Measurements from ENCODE around the gene GSK3B. TPM values are rescaled to one million over a fixed set of nuclear protein-coding genes. Genes with fewer than 3 reads are reported as not detected.

Gene GSK3B
- total RNA-seq, 2 donors from 2014 or later = 36.7 to 47.9 TPM

DNA sequence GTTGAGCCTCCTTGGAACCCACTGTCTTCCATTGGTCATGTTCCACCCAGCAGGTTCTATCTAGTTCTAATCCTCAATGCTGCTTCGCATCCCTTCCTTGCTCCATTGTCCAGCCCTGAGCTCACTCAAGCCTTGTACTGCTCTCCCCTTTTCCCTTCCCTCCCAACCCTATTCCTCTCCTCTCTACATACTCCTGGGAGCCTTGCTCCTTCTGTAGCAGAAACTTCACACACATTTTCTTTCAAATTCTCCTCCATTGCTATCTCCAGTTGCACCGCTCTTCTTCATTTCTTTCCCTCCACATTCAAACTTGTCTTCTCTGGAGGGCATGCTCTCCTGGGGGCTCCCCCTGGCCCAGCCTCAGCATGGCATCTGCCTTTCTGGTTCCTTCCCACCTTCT, 297.9 kb downstream of the GSK3B start:
- no peak for DNase-seq (ENCODE audit: low spot score)
- Histone ChIP-seq H3K4me1 (replicated peaks) (no peaks in the 10 kb centered on the region), H3K9me3 (no peaks in the 10 kb centered on the region), H3K27ac (no peak overlapping the region), H3K27me3 (replicated peaks; ENCODE audit: insufficient read depth) (no peaks in the 10 kb centered on the region), H3K4me3 (no peak overlapping the region), H3K36me3 (no peaks in the 10 kb centered on the region)
- intact Hi-C loops (cut with DNase I) = no loop called here
- 98% methylated on average over 2 of the region's 2 CpGs for WGBS
- TF ChIP-seq POLR2A (IDR thresholded peaks at IDR 0.05) (no peak), POLR2AphosphoS5 (IDR thresholded peaks at IDR 0.05) (no peak)
- TF ChIP-seq, protein P1, sequence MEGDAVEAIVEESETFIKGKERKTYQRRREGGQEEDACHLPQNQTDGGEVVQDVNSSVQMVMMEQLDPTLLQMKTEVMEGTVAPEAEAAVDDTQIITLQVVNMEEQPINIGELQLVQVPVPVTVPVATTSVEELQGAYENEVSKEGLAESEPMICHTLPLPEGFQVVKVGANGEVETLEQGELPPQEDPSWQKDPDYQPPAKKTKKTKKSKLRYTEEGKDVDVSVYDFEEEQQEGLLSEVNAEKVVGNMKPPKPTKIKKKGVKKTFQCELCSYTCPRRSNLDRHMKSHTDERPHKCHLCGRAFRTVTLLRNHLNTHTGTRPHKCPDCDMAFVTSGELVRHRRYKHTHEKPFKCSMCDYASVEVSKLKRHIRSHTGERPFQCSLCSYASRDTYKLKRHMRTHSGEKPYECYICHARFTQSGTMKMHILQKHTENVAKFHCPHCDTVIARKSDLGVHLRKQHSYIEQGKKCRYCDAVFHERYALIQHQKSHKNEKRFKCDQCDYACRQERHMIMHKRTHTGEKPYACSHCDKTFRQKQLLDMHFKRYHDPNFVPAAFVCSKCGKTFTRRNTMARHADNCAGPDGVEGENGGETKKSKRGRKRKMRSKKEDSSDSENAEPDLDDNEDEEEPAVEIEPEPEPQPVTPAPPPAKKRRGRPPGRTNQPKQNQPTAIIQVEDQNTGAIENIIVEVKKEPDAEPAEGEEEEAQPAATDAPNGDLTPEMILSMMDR (IDR thresholded peaks at IDR 0.05) = no peak

DNA sequence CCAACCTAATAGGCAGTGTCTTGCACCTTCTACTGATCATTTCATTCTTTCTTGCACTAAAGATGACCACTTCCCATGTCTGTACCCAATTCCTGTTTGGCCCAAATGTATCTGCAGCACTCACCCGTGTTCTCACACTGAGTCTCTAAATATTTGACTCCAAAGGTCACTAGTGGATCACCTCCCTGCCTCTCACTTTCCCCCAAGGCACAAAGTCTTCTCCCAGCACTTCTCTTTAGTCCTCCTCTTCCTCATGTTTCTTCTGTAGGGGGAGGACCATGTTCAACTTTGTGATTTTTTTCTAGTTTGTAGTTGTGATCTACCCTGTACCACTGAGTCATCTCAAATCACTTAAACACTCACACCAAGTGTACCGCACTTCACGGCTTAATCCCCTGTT, 298.4 kb downstream of the GSK3B start:
- DNase-seq (ENCODE audit: low spot score) = no peak
- TF ChIP-seq, protein P1 (IDR thresholded peaks at IDR 0.05) = no peak
- TF ChIP-seq POLR2A (IDR thresholded peaks at IDR 0.05) (no peak), POLR2AphosphoS5 (IDR thresholded peaks at IDR 0.05) (no peak)
- 81% methylated on average over 3 of the region's 3 CpGs for WGBS
- no peak overlapping the region for H3K27ac ChIP-seq
- H3K4me3 ChIP-seq = no peak overlapping the region
- H3K27me3 ChIP-seq (replicated peaks; ENCODE audit: insufficient read depth) = no peaks in the 10 kb centered on the region
- H3K9me3 ChIP-seq = no peaks in the 10 kb centered on the region
- intact Hi-C loops (cut with DNase I) = no loop called here
- H3K36me3 ChIP-seq = no peaks in the 10 kb centered on the region
- no peaks in the 10 kb centered on the region for H3K4me1 ChIP-seq (replicated peaks)

DNA sequence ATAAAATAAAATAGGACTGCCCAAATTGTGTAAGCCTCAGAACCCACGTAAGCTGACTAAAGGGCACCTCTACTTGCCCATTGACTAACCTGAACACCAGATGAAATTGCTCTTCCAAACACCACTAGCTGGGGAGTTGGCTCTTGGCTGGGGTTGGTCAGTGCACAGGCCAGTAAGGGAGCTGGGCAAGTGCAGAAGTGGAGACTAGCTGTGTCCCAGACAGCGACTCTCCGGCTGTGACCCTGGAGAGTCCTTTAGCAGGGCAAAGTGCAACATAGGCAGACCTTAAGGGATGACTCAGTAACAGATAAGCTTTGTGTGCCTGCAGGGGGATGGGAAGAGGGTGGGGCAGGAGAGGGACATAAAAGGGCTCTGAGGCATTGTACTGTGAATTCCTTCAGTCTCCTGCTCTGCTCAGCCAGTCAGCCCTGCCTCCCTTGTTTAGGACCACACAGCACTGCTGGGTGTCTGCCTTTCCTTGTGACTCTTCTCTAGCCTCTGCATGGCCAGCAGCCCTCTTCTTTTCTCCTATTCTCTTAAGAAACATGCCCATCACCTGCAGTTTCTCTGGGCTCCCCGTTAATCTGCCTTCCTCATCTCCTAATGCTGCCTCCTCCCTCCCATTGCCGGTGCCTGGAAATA, 299.2 kb downstream of the GSK3B start:
- intact Hi-C loops (cut with DNase I) = no loop called here
- WGBS = 74% methylated on average over 5 of the region's 5 CpGs
- Histone ChIP-seq H3K27me3 (replicated peaks; ENCODE audit: insufficient read depth) (no peaks in the 10 kb centered on the region), H3K4me3 (no peak overlapping the region), H3K9me3 (no peaks in the 10 kb centered on the region), H3K27ac (no peak overlapping the region), H3K36me3 (no peaks in the 10 kb centered on the region), H3K4me1 (replicated peaks) (no peaks in the 10 kb centered on the region)
- DNase-seq (ENCODE audit: low spot score) = no peak
- TF ChIP-seq POLR2A (IDR thresholded peaks at IDR 0.05) = no peak
- no peak for TF ChIP-seq POLR2AphosphoS5 (IDR thresholded peaks at IDR 0.05)
- TF ChIP-seq, protein P1 (IDR thresholded peaks at IDR 0.05) = no peak

DNA sequence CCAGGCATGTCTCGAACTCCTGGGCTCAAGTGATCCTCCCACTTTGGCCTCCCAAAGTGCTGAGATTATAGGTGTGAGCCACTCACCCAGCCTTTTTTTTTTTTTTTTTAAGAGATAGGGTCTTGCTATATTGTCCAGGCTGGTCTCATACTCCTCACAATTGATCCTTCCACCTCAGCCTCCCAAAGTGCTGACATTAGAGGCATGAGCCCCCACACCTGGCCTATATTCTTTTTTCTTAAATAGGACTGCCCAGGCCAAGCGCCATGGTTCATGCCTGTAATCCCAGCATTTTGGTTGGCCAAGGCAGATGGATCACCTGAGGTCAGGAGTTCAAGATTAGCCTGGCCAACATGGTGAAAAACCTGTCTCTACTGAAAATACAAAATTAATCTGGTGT, 299.8 kb downstream of the GSK3B start:
- no peak overlapping the region for H3K4me3 ChIP-seq
- intact Hi-C loops (cut with DNase I) = no loop called here
- H3K9me3 ChIP-seq = no peaks in the 10 kb centered on the region
- no peaks in the 10 kb centered on the region for H3K36me3 ChIP-seq
- no peak for TF ChIP-seq POLR2AphosphoS5 (IDR thresholded peaks at IDR 0.05)
- no peak overlapping the region for H3K27ac ChIP-seq
- 100% methylated on average over 2 of the region's 2 CpGs for WGBS
- no peak for DNase-seq (ENCODE audit: low spot score)
- H3K4me1 ChIP-seq (replicated peaks) = no peaks in the 10 kb centered on the region
- H3K27me3 ChIP-seq (replicated peaks; ENCODE audit: insufficient read depth) = no peaks in the 10 kb centered on the region

DNA sequence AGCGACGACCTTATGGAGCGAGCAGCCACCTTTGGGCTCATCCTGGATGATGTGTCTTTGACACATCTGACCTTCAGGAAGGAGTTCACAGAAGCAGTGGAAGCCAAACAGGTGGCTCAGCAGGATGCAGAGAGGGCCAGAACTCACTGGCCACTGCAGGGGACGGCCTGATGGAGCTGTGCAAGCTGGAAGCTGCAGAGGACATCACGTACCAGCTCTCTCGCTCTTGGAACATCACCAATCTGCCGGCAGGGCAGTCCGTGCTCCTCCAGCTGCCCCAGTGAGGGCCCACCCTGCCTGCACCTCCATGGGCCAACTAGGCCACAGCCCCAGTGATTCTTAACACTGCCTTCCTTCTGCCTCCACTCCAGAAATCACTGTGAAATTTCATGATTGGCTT, 302.0 kb downstream of the GSK3B start:
- H3K4me1 ChIP-seq (replicated peaks) = no peaks in the 10 kb centered on the region
- no peaks in the 10 kb centered on the region for H3K9me3 ChIP-seq
- TF ChIP-seq POLR2A (IDR thresholded peaks at IDR 0.05) (no peak), POLR2AphosphoS5 (IDR thresholded peaks at IDR 0.05) (no peak)
- TF ChIP-seq, protein P1 (IDR thresholded peaks at IDR 0.05) = no peak
- 88% methylated on average over 8 of the region's 8 CpGs for WGBS
- intact Hi-C loops (cut with DNase I) = no loop called here
- H3K27ac ChIP-seq = no peak overlapping the region
- no peak for DNase-seq (ENCODE audit: low spot score)
- no peaks in the 10 kb centered on the region for H3K27me3 ChIP-seq (replicated peaks; ENCODE audit: insufficient read depth)
- no peak overlapping the region for H3K4me3 ChIP-seq
- no peaks in the 10 kb centered on the region for H3K36me3 ChIP-seq

Measured in prostate gland (tissue), 2 donors.